ENCODE measurements around the gene FAM107B. TPM values are rescaled to one million over a fixed set of nuclear protein-coding genes. Genes with fewer than 3 reads are reported as not detected.

FAM107B gene
- total and polyA plus RNA-seq, 2 of the 8 experiments (the other 6 are each of a cell fraction or from before 2014, with no cell fraction given): 7.5 to 28.1 TPM

DNA sequence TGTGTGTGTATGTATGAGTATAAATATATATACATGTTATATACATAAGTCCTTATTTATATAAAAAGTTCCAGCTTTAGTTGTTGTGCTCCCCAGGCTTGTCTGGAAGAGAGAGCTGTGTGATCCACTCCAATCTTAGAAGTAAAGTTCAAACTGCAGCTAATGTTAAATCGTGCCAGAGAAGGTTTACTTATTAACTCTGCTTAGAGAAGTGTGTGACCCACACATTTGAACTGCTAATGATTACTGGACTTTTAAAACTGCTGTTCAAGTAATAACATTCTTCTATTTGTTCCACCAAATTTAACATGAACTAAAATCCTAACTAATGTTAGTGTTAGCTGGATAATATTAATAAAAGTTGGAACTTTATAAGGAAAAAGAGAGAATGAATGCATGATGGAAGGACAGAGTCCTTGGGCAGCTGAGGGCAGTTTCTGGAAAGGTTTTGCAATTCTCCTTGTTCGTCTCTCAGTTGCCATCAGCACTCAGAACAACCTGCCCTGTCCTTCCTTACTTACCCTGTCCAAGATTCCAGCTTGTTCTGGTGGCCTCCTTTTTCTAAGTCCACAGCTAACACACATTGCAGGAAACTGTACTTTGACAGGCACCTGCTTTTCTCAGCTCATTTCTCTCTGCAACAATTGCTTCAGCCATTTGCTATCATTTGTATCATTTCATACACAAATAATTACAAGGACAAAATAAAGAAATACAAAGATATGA, 162.6 kb downstream of the FAM107B start:
- Histone ChIP-seq H4K5ac (ENCODE audit: insufficient read length, low read depth, low read length) (no peak overlapping the region), H4K91ac (replicated peaks; ENCODE audit: insufficient read length, low read length) (no peak overlapping the region), H2AK5ac (ENCODE audit: low read depth, low read length) (no peak overlapping the region), H3K4me3 (ENCODE audit: extremely low read depth in 1 of 4, insufficient read depth in 2 of 4, low read depth in 3 of 4, low read length in 4 of 4) (no peak overlapping the region), H3K56ac (replicated peaks; ENCODE audit: insufficient read length, low read depth, low read length) (no peak overlapping the region), H3K23me2 (ENCODE audit: low read depth, low read length) (no peaks in the 10 kb centered on the region), H3K4me1 (replicated peaks in 1 of 4; ENCODE audit: control insufficient read depth in 3 of 4, insufficient read depth in 4 of 4, low read length in 3 of 4) (no peaks in the 10 kb centered on the region), H2BK15ac (ENCODE audit: low read length) (no peak overlapping the region), H3K79me2 (ENCODE audit: control insufficient read depth in 1 of 2, insufficient read depth in 2 of 2, low read length in 2 of 2) (no peaks in the 10 kb centered on the region), H3K27ac (ENCODE audit: low read depth, low read length) (no peak overlapping the region), H3K4ac (replicated peaks; ENCODE audit: insufficient read length, low read depth, low read length) (no peak overlapping the region), H4K20me1 (replicated peaks in 1 of 2; ENCODE audit: control insufficient read depth in 1 of 2, insufficient read depth in 2 of 2, low read length in 2 of 2) (no peaks in the 10 kb centered on the region), H3K4me2 (ENCODE audit: insufficient read depth in 1 of 2, low read depth in 2 of 2, low read length in 2 of 2) (no peak overlapping the region), H3K9me3 (ENCODE audit: insufficient read depth in 2 of 2, low read depth in 1 of 2, low read length in 1 of 2) (no peaks in the 10 kb centered on the region), H3K18ac (ENCODE audit: extremely low read depth, low read length) (no peak overlapping the region), H2BK12ac (ENCODE audit: low read depth, low read length) (no peak overlapping the region), H4K8ac (ENCODE audit: extremely low read depth, insufficient read depth, low read length) (no peak overlapping the region), H3K36me3 (ENCODE audit: control insufficient read depth in 2 of 4, insufficient read depth in 4 of 4, low read length in 3 of 4) (no peaks in the 10 kb centered on the region), H2BK120ac (replicated peaks; ENCODE audit: low read depth, low read length) (no peak overlapping the region), H3K9ac (replicated peaks in 1 of 4; ENCODE audit: extremely low read depth in 1 of 4, low read depth in 3 of 4, low read length in 3 of 4) (no peak overlapping the region), H2BK5ac (ENCODE audit: low read depth, low read length) (no peak overlapping the region), H2AFZ (ENCODE audit: low read length) (no peak overlapping the region), H2BK20ac (ENCODE audit: low read length) (no peak overlapping the region), H3K23ac (ENCODE audit: insufficient read length) (no peak overlapping the region), H3K14ac (ENCODE audit: insufficient read length) (no peak overlapping the region), H3K79me1 (ENCODE audit: low read depth, low read length) (no peaks in the 10 kb centered on the region), H3K27me3 (replicated peaks in 1 of 4; ENCODE audit: control insufficient read depth in 3 of 4, extremely low read depth in 1 of 4, insufficient read depth in 3 of 4, low read length in 3 of 4) (no peaks in the 10 kb centered on the region)
- WGBS, 2 experiments (ENCODE audit: extremely low coverage in 1 of 2, insufficient coverage in 1 of 2, insufficient read length in 1 of 2, insufficient replicate concordance in 2 of 2, low coverage in 1 of 2, low lambda C conversion rate in 2 of 2, missing lambda C conversion rate in 1 of 2): 51% methylated on average over 2 of the region's 2 CpGs; no CpG with 5 or more reads in 1 of the 2 experiments
- TF ChIP-seq SP1 (IDR thresholded peaks at IDR 0.05; ENCODE audit: low read depth, low read length): no peak
- TF ChIP-seq NRF1 (IDR thresholded peaks at IDR 0.05; ENCODE audit: low read depth, low read length): no peak
- TF ChIP-seq SP2 (IDR thresholded peaks at IDR 0.05; ENCODE audit: low read length): no peak
- TF ChIP-seq, protein P1, sequence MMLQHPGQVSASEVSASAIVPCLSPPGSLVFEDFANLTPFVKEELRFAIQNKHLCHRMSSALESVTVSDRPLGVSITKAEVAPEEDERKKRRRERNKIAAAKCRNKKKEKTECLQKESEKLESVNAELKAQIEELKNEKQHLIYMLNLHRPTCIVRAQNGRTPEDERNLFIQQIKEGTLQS (IDR thresholded peaks at IDR 0.05; ENCODE audit: insufficient read depth, low read depth, low read length): no peak
- no peak for TF ChIP-seq BACH1 (IDR thresholded peaks at IDR 0.05; ENCODE audit: low read length)
- FAIRE-seq (no peak), DNase-seq (ENCODE audit: low read depth in 1 of 2, low spot score in 2 of 2) (no peak)
- POLR2A ChIA-PET (ENCODE audit: partially characterized antibody): interaction anchor here (0.6 kb wide), 1 partner anchor 33 kb away, joined by 3 read pairs; no protein-coding TSS in a partner anchor
- CTCF ChIA-PET (ENCODE audit: partially characterized antibody): interaction anchor here (0.6 to 1.5 kb wide), 6 partner anchors 14 to 71 kb away, joined by 3 to 7 read pairs (median 3); no protein-coding TSS in a partner anchor

Measured in H1 (cell line).